GM18517 (cell line): ENCODE results near the gene REM2.
A peak's percentile ranks its signal among the peaks of the same experiment; 100 is the strongest.
"Not testable (repeated sequence)": the region's sequence is repeated elsewhere in the genome, so short reads cannot be mapped to it uniquely, and the experiment has no call there.

ENCODE experiments used
- ATAC-seq: cut with Tn5 transposase; IDR thresholded peaks from one replicate; pipeline ENCODE4 v1.9.1; 2021; ENCODE audit warnings: mild to moderate bottlenecking, moderate library complexity; ENCODE audit not compliant: unreplicated experiment

The REM2 gene

DNA sequence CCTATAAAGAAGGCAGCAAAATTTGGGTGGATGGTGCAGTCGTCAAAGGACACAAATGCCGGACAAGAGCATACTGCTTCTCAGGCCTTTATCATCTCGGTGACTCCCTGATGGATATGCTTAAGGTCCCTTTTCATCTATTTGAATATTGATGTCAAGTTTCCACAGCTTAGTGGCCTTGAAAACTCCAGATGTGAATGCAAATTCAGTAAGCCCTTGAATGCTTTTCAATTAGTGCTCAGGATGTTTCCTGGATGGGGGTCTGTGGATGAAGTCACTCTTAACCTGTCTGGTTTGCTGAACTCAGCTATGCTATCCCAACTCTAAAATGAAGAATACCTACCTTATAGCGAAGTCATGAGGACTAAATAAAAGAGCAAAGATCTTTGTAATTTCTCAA is 10.7 kb downstream of the REM2 start:
- no peak for ATAC-seq

DNA sequence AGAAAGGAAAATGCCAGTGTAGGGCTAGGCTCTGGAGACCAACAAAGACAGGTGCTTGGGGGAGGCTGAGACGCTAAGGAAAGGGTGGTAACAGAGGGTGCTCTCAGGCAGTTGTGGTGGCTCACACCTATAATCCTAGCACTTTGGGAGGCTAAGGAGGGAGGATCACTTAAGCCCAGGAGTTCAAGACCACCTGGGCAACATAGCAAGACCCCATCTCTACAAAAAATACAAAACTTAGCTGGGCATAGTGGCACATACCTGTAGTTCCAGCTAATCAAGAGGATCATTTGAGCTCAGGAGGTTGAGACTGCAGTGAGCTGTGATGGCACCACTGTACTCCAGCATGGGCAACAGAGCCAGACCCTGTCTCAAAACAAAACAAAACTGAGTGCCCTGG is 12.4 kb downstream of the REM2 start:
- no peak for ATAC-seq

DNA sequence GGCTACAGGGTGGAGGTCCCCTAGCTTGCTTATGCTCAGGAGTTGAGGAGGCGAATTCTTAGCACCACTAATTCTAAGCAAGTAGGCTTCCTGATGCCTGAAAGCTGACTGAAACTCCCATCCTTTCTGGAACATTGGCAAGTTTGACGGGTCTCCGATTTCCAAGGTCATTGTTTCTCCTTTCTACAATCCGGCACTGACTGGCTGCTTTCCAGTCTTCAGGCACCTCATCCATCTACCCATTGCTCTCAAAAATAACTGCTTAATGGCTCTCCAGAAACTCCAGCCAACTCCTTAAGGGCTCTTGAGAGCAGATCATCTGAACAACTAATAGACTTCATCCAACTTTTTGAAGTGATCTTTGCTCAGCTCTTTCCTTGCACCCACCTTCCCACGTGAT is 13.3 kb downstream of the REM2 start:
- ATAC-seq, result no peak

DNA sequence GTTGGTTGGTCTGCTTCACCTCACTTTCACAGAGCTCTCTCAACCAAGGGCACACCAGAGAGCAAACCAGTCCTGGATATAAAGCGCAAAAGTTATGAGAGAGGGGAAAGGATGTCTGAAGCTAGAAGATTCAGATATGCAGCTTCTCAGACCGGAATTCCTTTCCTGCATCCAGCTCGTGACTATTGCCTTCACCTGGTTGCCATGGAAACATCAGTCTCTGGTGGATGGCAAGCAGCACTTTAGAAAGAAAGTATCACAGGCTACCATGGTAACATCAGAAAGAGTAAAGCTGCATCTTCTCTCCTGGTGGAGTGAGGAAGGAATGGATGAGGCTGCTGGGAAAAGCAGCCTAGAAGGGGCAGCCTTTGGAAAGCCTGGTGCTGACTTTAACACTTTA is 13.7 kb downstream of the REM2 start:
- no peak for ATAC-seq

DNA sequence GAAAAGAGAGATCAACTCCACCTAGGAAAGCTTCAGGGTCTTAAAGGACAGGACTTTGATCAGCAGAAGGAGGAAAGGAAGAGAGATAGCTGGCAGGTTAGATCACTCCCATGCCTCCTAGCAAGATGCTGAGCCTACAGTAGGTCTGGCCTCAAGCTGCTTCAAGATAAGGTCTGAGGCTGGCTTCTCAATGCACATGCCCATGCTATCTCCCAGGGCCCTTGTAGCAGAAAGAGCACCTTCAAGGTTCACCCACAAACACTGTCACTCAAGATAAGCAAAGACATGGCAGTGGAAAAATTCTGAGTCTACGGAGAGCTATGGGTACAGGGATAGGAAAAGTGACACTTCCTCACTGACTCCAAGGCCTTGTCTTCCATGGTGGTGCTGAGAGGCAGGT is 14.3 kb downstream of the REM2 start:
- ATAC-seq, result no peak

DNA sequence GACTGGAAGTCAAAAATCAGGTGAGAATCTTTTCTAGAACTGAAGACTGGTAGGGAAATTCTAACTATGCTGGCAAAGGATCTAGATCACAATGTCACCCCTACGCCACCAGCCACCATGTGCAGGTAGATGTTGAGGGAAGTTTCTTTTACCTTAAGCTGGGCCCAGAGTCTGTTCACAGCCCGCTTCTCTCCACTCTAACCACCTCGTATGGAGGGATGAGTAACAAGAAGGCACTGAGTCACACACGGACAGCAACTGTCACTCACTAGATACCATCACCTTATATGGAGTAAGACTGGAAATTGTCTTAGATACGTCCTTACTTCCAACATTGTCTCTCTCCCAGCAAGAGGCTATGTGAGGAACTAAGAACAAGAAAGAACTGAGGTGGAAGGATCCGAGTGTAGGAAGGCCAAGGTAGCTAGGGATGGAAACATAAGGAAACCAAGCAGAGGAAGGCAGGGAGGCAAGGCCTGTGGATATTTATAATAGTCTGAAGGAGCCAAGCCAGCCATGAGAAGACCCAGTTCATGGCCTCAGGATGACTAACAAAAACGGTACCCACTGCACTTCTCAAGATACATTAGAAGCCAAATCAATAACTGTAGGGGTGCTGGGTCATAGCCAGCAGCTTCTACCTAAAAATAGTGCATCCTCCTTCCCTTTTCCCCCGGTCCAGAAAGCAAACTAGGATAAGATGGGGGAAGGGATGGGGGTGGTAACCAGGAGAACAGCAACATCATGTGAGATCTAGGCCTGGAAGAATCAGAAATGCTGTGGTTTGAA is 15.5 kb downstream of the REM2 start:
- ATAC-seq, result no peak

DNA sequence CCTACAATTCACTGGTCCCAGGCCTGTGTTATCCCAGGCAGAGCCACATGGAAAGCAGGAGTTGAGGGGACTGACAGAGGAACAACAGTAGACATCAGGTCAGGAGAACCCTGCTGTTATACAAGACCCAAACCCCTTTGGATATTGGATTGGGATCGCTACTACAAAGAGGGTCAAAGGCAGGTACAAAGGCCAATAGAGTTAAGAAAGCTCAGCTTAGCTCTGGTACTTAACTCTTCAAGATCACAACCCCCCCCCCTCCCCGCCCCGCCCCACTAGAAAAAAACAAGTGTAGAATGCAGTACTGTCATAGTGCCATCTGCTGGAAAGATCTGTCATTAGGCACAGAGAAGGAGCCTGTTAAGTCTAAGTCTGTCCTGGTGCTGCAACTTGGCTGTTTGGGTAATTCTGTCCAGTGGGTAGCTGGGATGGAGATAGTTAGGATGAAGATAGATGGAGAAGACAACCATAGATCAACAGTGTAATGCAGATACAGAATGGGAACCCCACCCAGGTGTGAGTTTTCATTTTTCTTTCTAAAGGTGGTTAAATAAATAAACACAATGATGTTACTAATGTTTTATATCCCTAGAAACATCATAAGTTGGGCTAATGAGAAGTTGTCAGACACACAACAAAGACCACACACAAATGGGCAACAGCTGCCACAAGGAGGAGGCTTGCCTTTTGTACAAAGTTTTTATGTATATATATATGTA is 17.2 kb downstream of the REM2 start:
- peak; percentile 55 for ATAC-seq

DNA sequence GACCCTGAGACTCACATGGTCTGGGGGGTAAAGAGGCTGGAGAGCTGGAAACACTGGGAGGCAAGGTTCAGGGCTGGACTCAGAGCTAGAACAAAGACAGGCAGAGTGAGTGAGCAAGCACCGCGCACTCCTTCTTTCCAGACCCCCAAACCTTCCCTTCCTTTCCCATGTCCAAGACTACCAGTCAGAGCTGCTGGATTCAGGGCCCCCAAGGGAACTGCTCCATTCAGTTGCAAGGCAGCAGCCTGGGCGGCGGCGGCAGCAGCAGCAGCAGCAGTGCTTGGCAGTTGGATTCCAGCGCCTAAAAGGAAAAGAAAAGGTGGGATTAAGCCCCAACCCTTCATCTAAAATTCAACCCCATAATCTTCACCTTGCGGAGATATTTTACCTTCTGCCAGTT is 18.8 kb downstream of the REM2 start:
- no peak for ATAC-seq

DNA sequence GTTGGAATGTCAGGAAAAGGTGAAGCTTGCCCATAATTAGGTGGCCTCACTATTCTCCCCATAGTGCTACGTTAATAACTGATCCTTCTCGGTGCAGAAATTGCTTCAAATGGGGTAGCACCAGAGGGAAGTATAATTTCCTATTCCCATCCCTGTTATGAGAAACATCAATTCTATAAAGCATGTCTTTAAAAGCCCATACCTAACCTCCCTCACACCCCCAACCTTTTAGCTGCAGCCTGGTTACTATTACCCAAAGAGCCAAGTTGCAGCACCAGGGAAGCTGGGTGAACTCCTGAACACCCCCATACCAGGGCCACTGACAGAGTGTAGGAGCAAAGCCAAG is 20.7 kb downstream of the REM2 start:
- no peak for ATAC-seq

DNA sequence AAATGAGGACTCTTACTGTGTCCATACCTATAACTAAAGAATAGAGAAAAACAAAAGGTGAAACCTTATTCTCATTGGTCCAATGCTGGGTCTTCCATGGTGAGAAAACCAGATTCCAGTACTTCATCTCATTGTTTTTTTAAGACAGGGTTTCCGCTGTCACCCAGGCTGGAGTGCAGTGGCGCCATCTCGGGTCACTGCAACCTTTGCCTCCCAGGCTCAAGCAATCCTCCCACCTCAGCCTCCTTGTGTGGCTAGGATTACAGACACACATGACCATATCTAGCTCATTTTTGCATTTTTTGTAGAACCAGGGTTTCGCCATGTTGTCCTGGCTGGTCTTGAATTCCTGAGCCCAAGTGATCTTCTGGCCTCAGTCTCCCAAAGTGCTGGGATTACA is 22.6 kb downstream of the REM2 start:
- no peak for ATAC-seq

DNA sequence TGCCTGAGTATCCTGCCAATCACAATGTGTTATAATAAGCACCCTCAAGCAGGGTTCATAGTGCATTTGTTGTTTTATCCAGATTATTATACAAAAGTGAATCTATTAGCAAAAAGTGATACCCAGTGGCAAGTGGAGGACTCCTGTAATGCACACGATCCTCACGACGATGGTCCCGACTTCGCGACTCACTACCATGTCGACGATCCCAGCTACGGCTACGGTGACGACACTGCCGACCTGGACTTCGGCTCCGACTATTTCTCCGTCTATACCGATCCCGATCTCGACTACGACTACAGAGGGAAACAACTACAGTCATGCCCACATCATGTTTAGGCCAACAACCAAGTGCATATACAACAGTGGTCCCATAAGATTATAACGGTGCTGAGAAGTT is 23.1 kb downstream of the REM2 start:
- no peak for ATAC-seq

DNA sequence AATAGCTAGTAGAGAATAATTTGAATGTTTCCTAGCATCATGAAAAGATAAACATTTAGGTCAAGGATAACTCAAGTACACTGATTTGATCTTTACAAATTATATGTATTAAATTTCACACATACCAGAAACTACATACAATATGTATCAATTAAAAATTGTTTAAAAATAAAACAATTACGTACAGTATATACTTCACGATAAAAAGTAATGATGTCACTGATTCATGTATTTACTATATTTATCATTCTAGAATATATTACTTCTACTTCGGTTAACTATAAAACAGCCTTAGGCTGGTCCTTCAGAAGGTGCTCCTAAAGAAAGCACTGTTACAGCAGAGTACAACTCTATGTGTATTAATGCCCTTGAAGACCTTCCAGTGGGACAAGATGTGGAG is 24.4 kb downstream of the REM2 start:
- no peak for ATAC-seq

DNA sequence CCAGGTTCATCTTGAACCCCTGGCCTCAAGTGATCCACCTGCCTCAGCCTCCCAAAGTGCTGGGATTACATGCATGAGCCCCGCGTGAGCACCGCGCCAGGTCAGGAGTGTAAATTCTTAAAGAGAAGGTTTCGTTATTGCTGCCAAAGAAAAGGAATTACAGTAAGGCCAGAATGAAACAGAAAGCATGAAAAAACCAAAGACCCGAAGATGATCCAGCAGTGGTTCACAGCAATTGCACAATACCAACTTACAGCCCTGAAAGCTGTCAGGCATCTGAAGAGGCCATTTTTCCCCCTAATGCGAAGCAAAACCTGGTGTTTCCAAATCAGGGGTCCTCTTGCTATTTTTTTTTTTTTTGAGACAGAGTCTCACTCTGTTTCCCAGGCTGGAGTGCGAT is 25.6 kb downstream of the REM2 start:
- no peak for ATAC-seq

DNA sequence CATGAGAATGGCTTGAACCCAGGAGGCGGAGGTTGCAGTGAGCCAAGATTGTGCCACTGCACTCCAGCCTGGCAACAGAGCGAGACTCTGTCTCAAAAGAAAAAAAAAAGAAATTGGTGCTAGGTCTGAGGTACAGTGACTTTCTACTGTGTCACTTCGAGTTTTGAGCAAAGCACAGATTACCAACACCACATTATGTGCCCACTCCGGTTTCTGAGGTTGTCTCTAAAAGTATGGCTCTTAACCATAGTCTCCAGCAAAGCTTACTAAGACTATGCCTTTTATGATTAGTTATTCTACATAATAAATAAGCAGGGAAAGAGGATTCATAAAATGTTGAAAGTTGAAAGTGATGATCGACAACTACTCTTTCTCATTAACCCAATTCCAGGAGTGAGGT is 27.9 kb downstream of the REM2 start:
- ATAC-seq, result no peak

DNA sequence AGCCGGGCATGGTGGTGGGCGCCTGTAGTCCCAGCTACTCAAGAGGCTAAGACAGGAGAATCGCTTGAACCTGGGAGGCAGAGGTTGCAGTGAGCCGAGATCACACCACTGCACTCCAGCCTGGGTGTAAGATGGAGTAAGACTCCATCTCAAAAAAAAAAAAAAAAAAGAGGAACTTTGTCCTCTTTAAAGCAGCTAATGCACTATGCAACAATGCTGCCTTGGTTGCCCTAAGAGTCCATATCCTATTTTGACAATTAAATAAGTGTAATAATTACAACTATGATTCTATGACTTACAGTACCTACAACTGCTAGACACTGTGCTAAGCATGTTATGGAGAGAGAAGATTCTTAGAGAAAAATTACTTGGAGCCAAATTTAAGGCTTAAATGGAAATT is 31.8 kb downstream of the REM2 start:
- not testable (repeated sequence) for ATAC-seq

DNA sequence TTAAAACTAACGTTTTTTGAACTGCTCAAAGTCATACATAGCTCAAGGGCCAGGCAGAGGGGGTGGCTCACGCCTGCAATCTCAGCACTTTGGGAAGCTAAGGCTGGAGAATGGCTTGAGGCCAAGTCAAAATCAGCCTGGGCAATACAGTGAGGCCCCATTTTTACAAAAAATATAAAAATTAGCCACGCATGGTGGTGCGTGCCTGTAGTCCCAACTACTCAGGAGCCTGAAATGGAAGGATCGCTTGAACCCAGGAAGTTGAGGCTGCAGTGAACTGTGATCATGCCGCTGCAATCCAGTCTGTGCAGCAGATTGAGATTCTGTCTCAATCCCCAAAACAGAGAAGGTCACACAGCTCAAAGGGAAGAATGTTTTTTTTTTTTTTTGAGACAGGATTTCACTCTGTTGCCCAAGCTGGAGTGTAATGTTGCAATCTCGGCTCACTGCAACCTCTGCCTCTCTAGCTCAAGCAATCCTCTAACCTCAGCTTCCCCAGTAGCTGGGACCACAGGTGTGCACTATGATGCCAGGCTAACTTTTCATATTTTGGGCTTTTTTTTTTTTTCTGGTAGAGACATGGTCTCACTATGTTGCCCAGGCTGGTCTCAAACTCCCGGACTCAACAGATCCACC is 33.0 kb downstream of the REM2 start:
- no peak for ATAC-seq

DNA sequence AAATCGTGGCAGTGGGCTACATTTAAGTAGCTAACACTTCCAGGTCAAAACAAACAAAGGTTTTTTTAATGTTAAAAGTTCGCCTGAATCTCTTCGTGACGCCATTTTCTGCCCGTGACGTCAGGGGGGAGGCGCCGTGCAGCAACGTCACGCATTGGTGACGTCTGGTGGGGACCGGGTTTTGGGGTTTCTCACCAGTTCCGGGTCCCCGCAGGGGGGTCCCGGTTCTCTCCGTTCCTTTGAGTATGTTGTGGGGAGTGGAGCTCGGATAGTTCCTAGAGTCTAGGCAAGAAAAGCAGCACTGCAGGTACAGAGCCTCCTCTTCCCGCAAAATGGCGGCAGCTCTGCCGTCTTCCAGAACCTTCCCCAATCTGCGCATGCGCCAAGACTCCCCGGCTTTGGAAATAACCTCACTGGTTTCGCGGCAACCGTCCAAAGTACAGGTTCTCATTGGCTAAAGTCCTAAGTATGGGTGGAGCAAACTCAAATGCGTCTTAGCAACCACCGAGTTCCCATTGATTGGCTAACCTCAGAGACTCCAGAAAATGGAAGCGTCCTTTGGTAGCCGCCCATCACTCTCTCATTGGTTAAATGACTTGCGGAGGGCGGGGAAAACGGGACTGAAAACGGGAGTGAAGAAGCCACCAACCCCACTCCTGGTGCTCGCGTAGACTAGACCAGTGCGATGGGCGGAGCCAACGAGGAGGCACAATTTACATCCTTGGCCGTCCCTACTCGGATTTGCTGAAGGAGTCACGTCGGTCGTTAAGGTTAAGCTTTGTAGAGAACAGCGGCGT is 36.0 kb downstream of the REM2 start, which contains the start of gene RBM23:
RBM23 (minus strand) TSS at position 346 of the 797 bp plus-strand sequence.
- peak; percentile 94 for ATAC-seq

DNA sequence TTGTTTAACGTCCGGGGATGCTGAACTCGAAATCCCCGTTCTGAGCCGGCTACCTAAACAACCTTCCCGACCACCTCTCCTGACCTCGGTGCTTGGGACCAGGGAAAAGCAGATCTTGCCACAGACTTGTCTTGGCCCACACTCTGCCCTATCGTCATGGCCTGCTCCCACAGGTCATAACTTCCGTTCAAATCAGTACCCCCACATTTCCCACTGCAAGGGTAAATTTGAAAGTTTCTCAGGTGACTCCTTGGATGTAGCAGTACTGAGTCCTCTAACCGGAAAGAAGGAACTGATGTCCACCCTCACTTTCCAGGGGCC is 36.5 kb downstream of the REM2 start:
- ATAC-seq, result peak; percentile 14

DNA sequence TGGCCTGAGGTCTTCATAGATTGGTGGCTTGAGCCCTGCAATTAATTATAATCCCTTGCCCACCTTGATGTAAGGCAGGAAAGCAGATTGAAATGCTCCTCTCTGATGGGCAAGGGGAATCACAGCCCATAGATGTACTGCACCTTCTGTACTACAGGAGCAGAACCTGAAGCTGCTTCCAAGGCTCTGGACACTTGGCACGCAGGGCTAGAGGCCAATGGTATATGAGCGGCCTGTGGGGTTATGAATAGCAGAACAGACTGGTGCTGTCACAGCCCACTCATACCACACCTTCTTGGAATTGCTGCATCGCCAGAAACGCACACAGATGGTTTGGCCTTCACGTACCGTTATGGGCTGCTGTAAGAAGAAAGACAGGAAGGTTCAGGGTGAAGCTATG is 37.7 kb downstream of the REM2 start:
- ATAC-seq, result no peak

DNA sequence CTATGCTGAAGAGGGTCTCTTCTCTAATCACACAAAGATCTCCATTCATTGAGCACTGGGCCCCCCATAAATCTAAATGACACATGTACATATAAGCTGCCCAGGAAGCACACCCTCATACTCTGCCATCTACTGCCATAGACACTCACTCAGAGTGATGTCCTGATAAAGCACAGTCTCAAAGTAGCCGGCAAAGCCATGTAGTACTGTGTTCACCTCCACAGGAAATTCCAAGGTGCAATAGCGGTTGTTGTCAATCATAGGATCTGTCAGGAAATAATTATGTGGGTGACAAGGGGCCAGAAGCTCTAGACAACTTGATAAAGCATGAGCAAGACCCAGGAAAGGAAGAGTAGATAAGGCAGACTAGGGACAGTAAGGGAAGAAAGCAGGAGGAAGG is 39.3 kb downstream of the REM2 start:
- no peak for ATAC-seq

DNA sequence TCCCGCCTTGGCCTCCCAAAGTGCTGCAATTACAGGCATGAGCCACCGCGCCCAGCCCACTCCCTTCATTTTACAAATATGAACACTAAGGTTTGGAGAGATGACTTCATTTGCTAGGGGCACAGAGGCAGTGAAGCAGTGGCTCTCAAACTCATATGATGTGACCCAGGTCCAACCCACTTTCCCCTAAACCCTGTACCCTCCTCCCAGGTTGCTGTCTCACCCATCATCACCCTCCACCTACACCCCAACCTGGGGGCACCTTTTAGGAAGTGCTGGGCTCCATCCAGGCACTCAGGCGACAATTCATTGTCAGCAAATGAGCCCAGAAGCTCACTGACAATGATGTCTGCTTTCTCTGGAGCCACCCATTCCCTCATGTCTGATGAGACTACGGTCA is 40.7 kb downstream of the REM2 start:
- ATAC-seq, result no peak

DNA sequence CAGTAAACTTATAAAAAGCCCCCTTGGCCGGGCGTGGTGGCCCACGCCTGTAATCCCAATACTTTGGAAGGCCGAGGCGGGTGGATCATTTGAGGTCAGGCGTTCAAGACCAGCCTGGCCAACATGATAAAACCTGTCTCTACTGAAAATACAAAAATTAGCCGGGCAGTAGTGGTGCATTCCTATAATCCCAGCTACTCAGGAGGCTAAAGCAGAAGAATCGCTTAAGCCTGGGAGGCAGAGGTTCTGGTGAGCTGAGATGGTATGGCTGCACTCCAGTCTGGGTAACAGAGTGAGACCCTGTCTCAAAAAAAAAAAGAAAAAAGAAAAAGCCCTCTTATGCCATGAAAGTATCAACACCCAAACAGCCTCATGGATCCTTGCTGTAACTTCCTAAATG is 42.5 kb downstream of the REM2 start:
- no peak for ATAC-seq
